ENCODE measurements around the gene IKBKG. TPM values are rescaled to one million over a fixed set of nuclear protein-coding genes. Genes with fewer than 3 reads are reported as not detected.

The IKBKG gene
- total and polyA plus RNA-seq, 2 of the 13 experiments (the other 11 are each of a cell fraction or from before 2014, with no cell fraction given), result 30.6 to 44.3 TPM

DNA sequence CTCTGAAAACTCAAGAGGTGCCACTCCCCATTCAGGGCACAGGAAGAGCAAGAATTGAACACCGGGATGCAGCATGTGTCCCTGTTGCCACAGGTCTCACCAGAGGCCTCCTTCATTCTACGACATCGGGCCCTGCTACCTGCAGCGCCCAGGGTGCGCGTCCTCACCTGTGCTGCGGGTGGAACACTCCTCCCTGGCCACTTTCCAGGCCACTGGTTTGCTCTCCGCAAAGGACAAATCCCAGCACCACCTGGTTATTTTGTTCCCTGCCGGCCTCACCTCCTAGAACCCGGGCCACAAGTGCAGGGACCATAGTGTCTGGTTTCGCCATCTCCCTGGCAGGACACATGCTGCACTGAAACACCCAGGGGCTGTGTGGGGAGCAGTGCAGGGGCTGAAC is 17.1 kb upstream of the IKBKG start:
- intact Hi-C loops (cut with micrococcal nuclease; ENCODE audit: unreplicated experiment), result no loop called here
- H3K27ac ChIP-seq (ENCODE audit: extremely low read length, insufficient read depth, low read length), result peak overlapping the region; percentile 24
- no peak overlapping the region for H3K9ac ChIP-seq (ENCODE audit: insufficient read depth, low read depth, low read length)
- H3K9me3 ChIP-seq (ENCODE audit: low read length), result no peaks in the 10 kb centered on the region
- in situ Hi-C loops (cut with HindIII; ENCODE audit: extremely low pct_ligation_motif_present, low pct_unique_long_range_greater_than_20kb), result loop anchor here (25.0 kb wide), 1 partner anchor 118 kb away; the partner anchor contains the start of genes DNASE1L1 and TAFAZZIN
- H3K36me3 ChIP-seq (replicated peaks in 1 of 2; ENCODE audit: control insufficient read depth in 1 of 2, insufficient read depth in 2 of 2, low read length in 2 of 2), result peaks cover 4 to 13% of the 10 kb centered on the region in 2 experiments; a peak in 2 of 5 replicates
- H2AFZ ChIP-seq (ENCODE audit: low read length), result no peak overlapping the region
- H3K4me1 ChIP-seq (ENCODE audit: insufficient read depth, low read length), result peaks cover 45% of the 10 kb centered on the region
- DNase-seq (ENCODE audit: low spot score) (no peak), FAIRE-seq (no peak), ATAC-seq (no peak)
- no peaks in the 10 kb centered on the region for H3K27me3 ChIP-seq (ENCODE audit: control insufficient read depth in 1 of 2, insufficient read depth in 2 of 2, low read length in 2 of 2)
- ChIA-PET CTCF (ENCODE audit: low intra/inter-chr PET ratio, low total read pairs) (no interaction called here), POLR2A (interaction anchor here (1.2 to 6.0 kb wide), 6 partner anchors 12 to 157 kb away, joined by 3 to 38 read pairs (median 4); partner anchors contain the start of genes RPL10 and UBL4A)
- H3K4me2 ChIP-seq (ENCODE audit: low read depth, low read length), result peak overlapping the region; percentile 23; the same call in 1 of the 2 replicates
- WGBS (ENCODE audit: low lambda C conversion rate), result 53% methylated on average over 3 of the region's 11 CpGs
- peak overlapping the region in 1 of 3 experiments; percentile 10; a peak in 1 of 6 replicates for H3K4me3 ChIP-seq (replicated peaks in 1 of 3; ENCODE audit: insufficient read depth in 1 of 3, low read depth in 2 of 3, low read length in 3 of 3)
- TF ChIP-seq IRX3 (CRISPR knock-in tag; IDR thresholded peaks at IDR 0.05; ENCODE audit: borderline replicate concordance, low read depth), result no peak
- TF ChIP-seq, protein P1, sequence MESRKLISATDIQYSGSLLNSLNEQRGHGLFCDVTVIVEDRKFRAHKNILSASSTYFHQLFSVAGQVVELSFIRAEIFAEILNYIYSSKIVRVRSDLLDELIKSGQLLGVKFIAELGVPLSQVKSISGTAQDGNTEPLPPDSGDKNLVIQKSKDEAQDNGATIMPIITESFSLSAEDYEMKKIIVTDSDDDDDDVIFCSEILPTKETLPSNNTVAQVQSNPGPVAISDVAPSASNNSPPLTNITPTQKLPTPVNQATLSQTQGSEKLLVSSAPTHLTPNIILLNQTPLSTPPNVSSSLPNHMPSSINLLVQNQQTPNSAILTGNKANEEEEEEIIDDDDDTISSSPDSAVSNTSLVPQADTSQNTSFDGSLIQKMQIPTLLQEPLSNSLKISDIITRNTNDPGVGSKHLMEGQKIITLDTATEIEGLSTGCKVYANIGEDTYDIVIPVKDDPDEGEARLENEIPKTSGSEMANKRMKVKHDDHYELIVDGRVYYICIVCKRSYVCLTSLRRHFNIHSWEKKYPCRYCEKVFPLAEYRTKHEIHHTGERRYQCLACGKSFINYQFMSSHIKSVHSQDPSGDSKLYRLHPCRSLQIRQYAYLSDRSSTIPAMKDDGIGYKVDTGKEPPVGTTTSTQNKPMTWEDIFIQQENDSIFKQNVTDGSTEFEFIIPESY (CRISPR knock-in tag; IDR thresholded peaks at IDR 0.05), result peak; percentile 28; the same call in 1 of the 2 replicates
- no peaks in the 10 kb centered on the region for H3K79me2 ChIP-seq (ENCODE audit: insufficient read depth, low read length)
- no TSS peak for BruUV-seq (replicated peaks)
- no peaks in the 10 kb centered on the region for H4K20me1 ChIP-seq (ENCODE audit: insufficient read depth, low read length)

DNA sequence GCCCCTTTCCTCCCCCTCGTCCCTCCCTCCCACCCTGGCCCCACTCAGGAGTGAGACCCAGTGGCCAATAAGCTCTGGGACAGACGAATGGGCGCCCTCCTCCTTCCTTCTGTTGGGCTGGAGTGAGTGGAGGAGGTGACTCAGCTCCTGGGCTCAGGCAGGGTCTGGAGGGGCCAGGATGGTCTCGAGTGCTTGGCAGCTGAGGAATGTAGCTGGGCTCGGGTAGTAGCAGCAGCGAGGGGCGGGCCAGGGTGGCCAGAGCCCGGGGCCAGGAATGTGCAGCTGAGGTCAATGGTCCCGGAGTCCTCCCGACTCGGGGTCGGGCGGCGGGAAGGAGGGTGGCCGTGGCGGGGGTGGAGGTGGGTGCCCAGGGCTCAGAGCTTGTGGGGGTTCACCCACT is 15.8 kb upstream of the IKBKG start:
- Histone ChIP-seq H4K20me1 (ENCODE audit: insufficient read depth, low read length) (no peaks in the 10 kb centered on the region), H3K4me2 (ENCODE audit: low read depth, low read length) (no peak overlapping the region), H3K4me3 (replicated peaks in 1 of 3; ENCODE audit: insufficient read depth in 1 of 3, low read depth in 2 of 3, low read length in 3 of 3) (no peak overlapping the region), H3K4me1 (ENCODE audit: insufficient read depth, low read length) (peaks cover 36% of the 10 kb centered on the region), H3K9ac (ENCODE audit: insufficient read depth, low read depth, low read length) (no peak overlapping the region), H3K27me3 (ENCODE audit: control insufficient read depth in 1 of 2, insufficient read depth in 2 of 2, low read length in 2 of 2) (no peaks in the 10 kb centered on the region), H2AFZ (ENCODE audit: low read length) (no peak overlapping the region), H3K79me2 (ENCODE audit: insufficient read depth, low read length) (no peaks in the 10 kb centered on the region), H3K27ac (ENCODE audit: extremely low read length, insufficient read depth, low read length) (no peak overlapping the region), H3K9me3 (ENCODE audit: low read length) (no peaks in the 10 kb centered on the region), H3K36me3 (replicated peaks in 1 of 2; ENCODE audit: control insufficient read depth in 1 of 2, insufficient read depth in 2 of 2, low read length in 2 of 2) (peaks cover 4 to 13% of the 10 kb centered on the region in 2 experiments; a peak in 3 of 5 replicates)
- in situ Hi-C loops (cut with HindIII; ENCODE audit: extremely low pct_ligation_motif_present, low pct_unique_long_range_greater_than_20kb), result loop anchor here (25.0 kb wide), 1 partner anchor 119 kb away; the partner anchor contains the start of genes DNASE1L1 and TAFAZZIN
- no peak for DNase-seq (ENCODE audit: low spot score)
- no CpG with 5 or more reads among the region's 16 CpGs for WGBS (ENCODE audit: low lambda C conversion rate)
- no TSS peak for BruUV-seq (replicated peaks)
- no peak for ATAC-seq
- intact Hi-C loops (cut with micrococcal nuclease; ENCODE audit: unreplicated experiment), result no loop called here
- no peak for FAIRE-seq
- CTCF ChIA-PET (ENCODE audit: low intra/inter-chr PET ratio, low total read pairs), result no interaction called here
- POLR2A ChIA-PET, result interaction anchor here (0.9 to 6.0 kb wide), 4 partner anchors 10 to 134 kb away, joined by 3 to 38 read pairs (median 5); partner anchors contain the start of genes DNASE1L1 and RPL10
- TF ChIP-seq HNF4G (IDR thresholded peaks at IDR 0.05; ENCODE audit: borderline replicate concordance, low read depth, low read length), result no peak
- no peak for TF ChIP-seq HNF4G (CRISPR knock-in tag; IDR thresholded peaks at IDR 0.05; ENCODE audit: borderline replicate concordance, low read depth)
- TF ChIP-seq, protein P2, sequence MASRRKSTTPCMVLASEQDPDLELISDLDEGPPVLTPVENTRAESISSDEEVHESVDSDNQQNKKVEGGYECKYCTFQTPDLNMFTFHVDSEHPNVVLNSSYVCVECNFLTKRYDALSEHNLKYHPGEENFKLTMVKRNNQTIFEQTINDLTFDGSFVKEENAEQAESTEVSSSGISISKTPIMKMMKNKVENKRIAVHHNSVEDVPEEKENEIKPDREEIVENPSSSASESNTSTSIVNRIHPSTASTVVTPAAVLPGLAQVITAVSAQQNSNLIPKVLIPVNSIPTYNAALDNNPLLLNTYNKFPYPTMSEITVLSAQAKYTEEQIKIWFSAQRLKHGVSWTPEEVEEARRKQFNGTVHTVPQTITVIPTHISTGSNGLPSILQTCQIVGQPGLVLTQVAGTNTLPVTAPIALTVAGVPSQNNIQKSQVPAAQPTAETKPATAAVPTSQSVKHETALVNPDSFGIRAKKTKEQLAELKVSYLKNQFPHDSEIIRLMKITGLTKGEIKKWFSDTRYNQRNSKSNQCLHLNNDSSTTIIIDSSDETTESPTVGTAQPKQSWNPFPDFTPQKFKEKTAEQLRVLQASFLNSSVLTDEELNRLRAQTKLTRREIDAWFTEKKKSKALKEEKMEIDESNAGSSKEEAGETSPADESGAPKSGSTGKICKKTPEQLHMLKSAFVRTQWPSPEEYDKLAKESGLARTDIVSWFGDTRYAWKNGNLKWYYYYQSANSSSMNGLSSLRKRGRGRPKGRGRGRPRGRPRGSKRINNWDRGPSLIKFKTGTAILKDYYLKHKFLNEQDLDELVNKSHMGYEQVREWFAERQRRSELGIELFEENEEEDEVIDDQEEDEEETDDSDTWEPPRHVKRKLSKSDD (CRISPR knock-in tag; IDR thresholded peaks at IDR 0.05; ENCODE audit: low read depth), result no peak
- TF ChIP-seq, protein P3, sequence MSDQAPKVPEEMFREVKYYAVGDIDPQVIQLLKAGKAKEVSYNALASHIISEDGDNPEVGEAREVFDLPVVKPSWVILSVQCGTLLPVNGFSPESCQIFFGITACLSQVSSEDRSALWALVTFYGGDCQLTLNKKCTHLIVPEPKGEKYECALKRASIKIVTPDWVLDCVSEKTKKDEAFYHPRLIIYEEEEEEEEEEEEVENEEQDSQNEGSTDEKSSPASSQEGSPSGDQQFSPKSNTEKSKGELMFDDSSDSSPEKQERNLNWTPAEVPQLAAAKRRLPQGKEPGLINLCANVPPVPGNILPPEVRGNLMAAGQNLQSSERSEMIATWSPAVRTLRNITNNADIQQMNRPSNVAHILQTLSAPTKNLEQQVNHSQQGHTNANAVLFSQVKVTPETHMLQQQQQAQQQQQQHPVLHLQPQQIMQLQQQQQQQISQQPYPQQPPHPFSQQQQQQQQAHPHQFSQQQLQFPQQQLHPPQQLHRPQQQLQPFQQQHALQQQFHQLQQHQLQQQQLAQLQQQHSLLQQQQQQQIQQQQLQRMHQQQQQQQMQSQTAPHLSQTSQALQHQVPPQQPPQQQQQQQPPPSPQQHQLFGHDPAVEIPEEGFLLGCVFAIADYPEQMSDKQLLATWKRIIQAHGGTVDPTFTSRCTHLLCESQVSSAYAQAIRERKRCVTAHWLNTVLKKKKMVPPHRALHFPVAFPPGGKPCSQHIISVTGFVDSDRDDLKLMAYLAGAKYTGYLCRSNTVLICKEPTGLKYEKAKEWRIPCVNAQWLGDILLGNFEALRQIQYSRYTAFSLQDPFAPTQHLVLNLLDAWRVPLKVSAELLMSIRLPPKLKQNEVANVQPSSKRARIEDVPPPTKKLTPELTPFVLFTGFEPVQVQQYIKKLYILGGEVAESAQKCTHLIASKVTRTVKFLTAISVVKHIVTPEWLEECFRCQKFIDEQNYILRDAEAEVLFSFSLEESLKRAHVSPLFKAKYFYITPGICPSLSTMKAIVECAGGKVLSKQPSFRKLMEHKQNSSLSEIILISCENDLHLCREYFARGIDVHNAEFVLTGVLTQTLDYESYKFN (CRISPR knock-in tag; conservative IDR thresholded peaks at IDR 0.05), result no peak
- no peak for TF ChIP-seq ZNF607 (CRISPR knock-in tag; IDR thresholded peaks at IDR 0.05; ENCODE audit: borderline replicate concordance)
- no peak for TF ChIP-seq ZBTB1 (CRISPR knock-in tag; IDR thresholded peaks at IDR 0.05; ENCODE audit: borderline replicate concordance)
